Endodermal cell (in vitro differentiated cells): ENCODE results near the gene LRRC34. TPM values are rescaled to one million over a fixed set of nuclear protein-coding genes. Genes with fewer than 3 reads are reported as not detected.

Source experiments
- DNase-seq: peaks from one replicate; pipeline ENCODE4 v3.0.0-alpha.2; 2017
- H3K27ac ChIP-seq: 2 replicates; pipeline ENCODE4 v1.5.1; 2013; ENCODE audit warnings: mild to moderate bottlenecking, low read depth, low read length, moderate library complexity
- H3K27me3 ChIP-seq: 2 replicates; pipeline ENCODE4 v1.6.1; 2013; ENCODE audit warnings: mild to moderate bottlenecking, low read length, moderate library complexity; ENCODE audit not compliant: insufficient read depth, control insufficient read depth, poor library complexity, severe bottlenecking
- H3K36me3 ChIP-seq: 2 replicates; pipeline ENCODE4 v1.7.0; 2013; ENCODE audit warnings: mild to moderate bottlenecking, low read length, moderate library complexity; ENCODE audit not compliant: control insufficient read depth, insufficient read depth
- H3K4me1 ChIP-seq: one replicate; pipeline ENCODE4 v1.7.0; 2013; ENCODE audit warnings: low read length; ENCODE audit not compliant: control insufficient read depth, insufficient read depth
- H3K4me3 ChIP-seq: 2 replicates; pipeline ENCODE4 v1.5.1; 2013; ENCODE audit warnings: mild to moderate bottlenecking, low read length, moderate library complexity
- H3K9ac ChIP-seq: 2 replicates; pipeline ENCODE4 v1.6.1; 2013; ENCODE audit warnings: mild to moderate bottlenecking, low read length, moderate library complexity; ENCODE audit not compliant: poor library complexity, severe bottlenecking; ENCODE audit errors: extremely low read depth
- H3K9me3 ChIP-seq: 2 replicates; pipeline ENCODE4 v1.6.1; 2013; ENCODE audit warnings: mild to moderate bottlenecking, low read length, moderate library complexity; ENCODE audit not compliant: control insufficient read depth
- H3K27ac Mint-ChIP-seq: 2 replicates; pipeline ENCODE4 v1.8.0; 2020; ENCODE audit warnings: mixed read lengths
- H3K27me3 Mint-ChIP-seq: 2 replicates; pipeline ENCODE4 v1.8.0; 2021; ENCODE audit warnings: mild to moderate bottlenecking, mixed read lengths; ENCODE audit not compliant: insufficient read depth
- H3K36me3 Mint-ChIP-seq: 2 replicates; pipeline ENCODE4 v1.8.0; 2020; ENCODE audit warnings: low read depth, mixed read lengths
- H3K4me1 Mint-ChIP-seq: 2 replicates; pipeline ENCODE4 v1.8.0; 2020; ENCODE audit warnings: mixed read lengths
- H3K4me3 Mint-ChIP-seq: 2 replicates; pipeline ENCODE4 v1.8.0; 2020; ENCODE audit warnings: mild to moderate bottlenecking, moderate library complexity, mixed read lengths
- H3K9me3 Mint-ChIP-seq: 2 replicates; pipeline ENCODE4 v1.8.0; 2020; ENCODE audit warnings: mild to moderate bottlenecking, mixed read lengths
- WGBS, 2 experiments: methylation state at CpG; one replicate each; pipeline versions ENCODE4 v1.1.5 to v1.1.7; 2013; ENCODE audit warnings: missing lambda C conversion rate in 2 of 2, mixed read lengths in 1 of 2; ENCODE audit not compliant: insufficient coverage in 1 of 2, insufficient read length in 1 of 2; 5-methylcytosine and 5-hydroxymethylcytosine counted together
- total RNA-seq, 2 donors: library from RNA; stranded (reverse); fragmentation: NEBNext Ultra II Directional in 1 of 2; extraction: Animal tissue kit (Norgen Biotek cat#: 25700) in 1 of 2; gene quantifications; 2 replicates in 1 of 2; 3 replicates in 1 of 2; pipeline ENCODE4 v1.2.1, GENCODE V29; 2021
- TF ChIP-seq, protein P1 (sequence below): fragments of 200-600 bp; sonication (generic); conservative IDR thresholded peaks from 2 replicates; pipeline ENCODE4 v1.5.0; 2021; ENCODE audit warnings: antibody characterized with exemption, mild to moderate bottlenecking

Gene LRRC34
- total RNA-seq, 2 donors from 2014 or later, result 5.6 to 11.3 TPM

GRCh38 chr3:169769287-169770181, 43.2 kb downstream of the LRRC34 start, which contains the start of gene ACTRT3:
ACTRT3 (minus strand) TSS chr3:169769561; CDS start chr3:169769520, 41 bp downstream.
- H3K4me1 ChIP-seq, result no peaks in the 10 kb centered on the region
- Mint-ChIP-seq H3K27me3 (no peaks in the 10 kb centered on the region), H3K9me3 (peaks cover 7% of the 10 kb centered on the region), H3K36me3 (peaks cover 2% of the 10 kb centered on the region), H3K4me1 (peaks cover 13% of the 10 kb centered on the region), H3K4me3 (peak within 1 kb of the TSS; percentile 79), H3K27ac (peak within 1 kb of the TSS; percentile 96)
- H3K9me3 ChIP-seq, result no peaks in the 10 kb centered on the region
- H3K27me3 ChIP-seq, result no peaks in the 10 kb centered on the region
- peak within 1 kb of the TSS; percentile 95 for H3K4me3 ChIP-seq
- peak within 1 kb of the TSS; percentile 63 for H3K9ac ChIP-seq
- TF ChIP-seq, protein P1, sequence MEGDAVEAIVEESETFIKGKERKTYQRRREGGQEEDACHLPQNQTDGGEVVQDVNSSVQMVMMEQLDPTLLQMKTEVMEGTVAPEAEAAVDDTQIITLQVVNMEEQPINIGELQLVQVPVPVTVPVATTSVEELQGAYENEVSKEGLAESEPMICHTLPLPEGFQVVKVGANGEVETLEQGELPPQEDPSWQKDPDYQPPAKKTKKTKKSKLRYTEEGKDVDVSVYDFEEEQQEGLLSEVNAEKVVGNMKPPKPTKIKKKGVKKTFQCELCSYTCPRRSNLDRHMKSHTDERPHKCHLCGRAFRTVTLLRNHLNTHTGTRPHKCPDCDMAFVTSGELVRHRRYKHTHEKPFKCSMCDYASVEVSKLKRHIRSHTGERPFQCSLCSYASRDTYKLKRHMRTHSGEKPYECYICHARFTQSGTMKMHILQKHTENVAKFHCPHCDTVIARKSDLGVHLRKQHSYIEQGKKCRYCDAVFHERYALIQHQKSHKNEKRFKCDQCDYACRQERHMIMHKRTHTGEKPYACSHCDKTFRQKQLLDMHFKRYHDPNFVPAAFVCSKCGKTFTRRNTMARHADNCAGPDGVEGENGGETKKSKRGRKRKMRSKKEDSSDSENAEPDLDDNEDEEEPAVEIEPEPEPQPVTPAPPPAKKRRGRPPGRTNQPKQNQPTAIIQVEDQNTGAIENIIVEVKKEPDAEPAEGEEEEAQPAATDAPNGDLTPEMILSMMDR, result peak; percentile 12
- DNase-seq, result peak; percentile 94
- 8 to 12% methylated on average over 20 to 50 of the region's 51 CpGs for WGBS, 2 experiments
- peaks cover 3% of the 10 kb centered on the region for H3K36me3 ChIP-seq
- H3K27ac ChIP-seq, result peak within 1 kb of the TSS; percentile 74

DNA sequence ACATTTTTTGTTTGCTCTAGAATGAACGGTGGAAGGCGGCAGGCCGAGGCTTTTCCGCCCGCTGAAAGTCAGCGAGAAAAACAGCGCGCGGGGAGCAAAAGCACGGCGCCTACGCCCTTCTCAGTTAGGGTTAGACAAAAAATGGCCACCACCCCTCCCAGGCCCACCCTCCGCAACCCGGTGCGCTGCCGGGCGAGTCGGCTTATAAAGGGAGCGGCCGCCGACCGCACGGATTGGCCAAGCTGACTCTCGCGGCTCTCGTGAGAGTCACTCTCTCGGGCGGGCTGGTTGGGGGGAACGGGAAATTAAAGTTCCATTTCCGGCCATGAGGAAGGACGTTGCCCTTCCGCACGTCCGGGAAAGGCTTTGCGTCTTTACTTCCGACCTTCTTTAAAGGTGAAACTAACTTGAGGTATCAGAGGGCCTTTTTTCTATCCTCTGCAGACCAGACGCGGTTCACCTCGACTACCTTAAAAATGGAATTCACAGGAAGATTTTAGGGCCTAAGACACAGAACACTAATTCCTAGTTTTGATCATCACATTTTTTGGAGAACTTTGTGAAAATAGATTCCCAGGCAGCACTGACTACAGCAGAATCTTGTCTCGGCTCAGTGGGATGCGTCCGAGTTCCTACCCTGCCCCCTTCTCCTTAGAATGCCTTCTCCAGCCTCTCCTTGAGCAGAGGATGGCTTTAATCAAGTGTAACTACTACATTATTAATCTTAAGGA, 47.7 kb downstream of the LRRC34 start, which contains the start of gene TERC:
Gene TERC (minus strand): TSS at position 179 of the 731 bp plus-strand sequence.
- H3K36me3 ChIP-seq, result no peaks in the 10 kb centered on the region
- peak within 1 kb of the TSS; percentile 79 for H3K4me3 ChIP-seq
- peak within 1 kb of the TSS; percentile 47 for H3K9ac ChIP-seq
- Mint-ChIP-seq H3K27ac (peak within 1 kb of the TSS; percentile 90), H3K9me3 (peaks cover 16% of the 10 kb centered on the region), H3K4me1 (peaks cover 4% of the 10 kb centered on the region), H3K36me3 (peaks cover 2% of the 10 kb centered on the region), H3K27me3 (no peaks in the 10 kb centered on the region), H3K4me3 (peak within 1 kb of the TSS; percentile 82)
- no peaks in the 10 kb centered on the region for H3K27me3 ChIP-seq
- no peak within 1 kb of the TSS for H3K27ac ChIP-seq
- H3K4me1 ChIP-seq, result no peaks in the 10 kb centered on the region
- 60 to 68% methylated on average over 38 to 42 of the region's 42 CpGs for WGBS, 2 experiments
- DNase-seq, result peak; percentile 95
- TF ChIP-seq, protein P1, result no peak
- H3K9me3 ChIP-seq, result peaks cover 11% of the 10 kb centered on the region

- no peak for DNase-seq
- Histone ChIP-seq H3K4me3 (peak overlapping the region; percentile 79), H3K27me3 (no peaks in the 10 kb centered on the region), H3K4me1 (no peaks in the 10 kb centered on the region), H3K36me3 (no peaks in the 10 kb centered on the region), H3K9me3 (peaks cover 11% of the 10 kb centered on the region), H3K27ac (no peak overlapping the region), H3K9ac (peak overlapping the region; percentile 47)
- Mint-ChIP-seq H3K4me3 (peak overlapping the region; percentile 82), H3K27ac (peak overlapping the region; percentile 90), H3K9me3 (peaks cover 16% of the 10 kb centered on the region), H3K27me3 (no peaks in the 10 kb centered on the region), H3K36me3 (peaks cover 2% of the 10 kb centered on the region), H3K4me1 (peaks cover 4% of the 10 kb centered on the region)
- TF ChIP-seq, protein P1, result no peak
- 62 to 74% methylated on average over 21 to 46 of the region's 46 CpGs for WGBS, 2 experiments
These were observed 48.3 kb downstream of the LRRC34 start for GRCh38 chr3:169764312-169764881.
